Neuronal stem cell (in vitro differentiated cells): ENCODE data around the gene NPDC1.
A peak's percentile ranks its signal among the peaks of the same experiment; 100 is the strongest.

Source experiments
- DNase-seq: peaks from one replicate; pipeline ENCODE4 v3.0.0-alpha.2; 2013; ENCODE audit warnings: low spot score
- H2AFZ ChIP-seq: one replicate; pipeline ENCODE4 v1.6.1; 2013; ENCODE audit warnings: mild to moderate bottlenecking, low read length, inconsistent platforms
- H2AK5ac ChIP-seq: 2 replicates; pipeline ENCODE4 v1.6.1; 2013; ENCODE audit warnings: low read depth, mild to moderate bottlenecking, inconsistent platforms, low read length, moderate library complexity, mixed read lengths
- H2BK120ac ChIP-seq: 2 replicates; pipeline ENCODE4 v1.6.1; 2013; ENCODE audit warnings: low read depth, mild to moderate bottlenecking, inconsistent platforms, low read length, moderate library complexity, mixed read lengths
- H2BK12ac ChIP-seq: one replicate; pipeline ENCODE4 v1.6.1; 2013; ENCODE audit warnings: low read length, inconsistent platforms
- H2BK15ac ChIP-seq: 2 replicates; pipeline ENCODE4 v1.6.1; 2013; ENCODE audit warnings: mild to moderate bottlenecking, low read length, inconsistent platforms, mixed read lengths
- H2BK5ac ChIP-seq: one replicate; pipeline ENCODE4 v1.6.1; 2013; ENCODE audit warnings: inconsistent platforms, mild to moderate bottlenecking, low read length, moderate library complexity
- H3K14ac ChIP-seq: one replicate; pipeline ENCODE4 v1.6.1; 2013; ENCODE audit warnings: low read length, inconsistent platforms
- H3K18ac ChIP-seq: 2 replicates; pipeline ENCODE4 v1.6.1; 2013; ENCODE audit warnings: low read length, inconsistent platforms
- H3K23ac ChIP-seq: 2 replicates; pipeline ENCODE4 v1.6.1; 2013; ENCODE audit warnings: low read depth, mild to moderate bottlenecking, mixed read lengths, low read length, inconsistent platforms; ENCODE audit not compliant: poor library complexity
- H3K27ac ChIP-seq: replicated peaks from 3 replicates; pipeline ENCODE4 v1.5.1; 2013; ENCODE audit warnings: low read length, inconsistent platforms
- H3K27me3 ChIP-seq, 3 experiments: 2 replicates each; pipeline ENCODE4 v1.6.1; 2013; ENCODE audit warnings: low read length in 3 of 3, mild to moderate bottlenecking in 2 of 3, inconsistent platforms in 1 of 3, low read depth in 1 of 3, mixed read lengths in 1 of 3, moderate library complexity in 1 of 3; ENCODE audit not compliant: control insufficient read depth in 3 of 3, insufficient read depth in 3 of 3
- H3K36me3 ChIP-seq, 2 donors: replicated peaks in 1 of 2; 2 replicates each; pipeline ENCODE4 v1.6.1; 2013; ENCODE audit warnings: low read length in 2 of 2; ENCODE audit not compliant: control insufficient read depth in 2 of 2, insufficient read depth in 2 of 2
- H3K4ac ChIP-seq: 2 replicates; pipeline ENCODE4 v1.6.1; 2013; ENCODE audit warnings: inconsistent platforms, mild to moderate bottlenecking, low read length, moderate library complexity
- H3K4me1 ChIP-seq, 2 donors: 1 replicate in 1 of 2; 2 replicates in 1 of 2; pipeline ENCODE4 v1.6.1; 2013; ENCODE audit warnings: low read length in 2 of 2, low read depth in 1 of 2; ENCODE audit not compliant: control insufficient read depth in 2 of 2, insufficient read depth in 1 of 2
- H3K4me2 ChIP-seq: one replicate; pipeline ENCODE4 v1.6.1; 2013; ENCODE audit warnings: mild to moderate bottlenecking, low read length, inconsistent platforms; ENCODE audit not compliant: insufficient read depth, poor library complexity, severe bottlenecking
- H3K4me3 ChIP-seq, 2 donors: 2 replicates each; pipeline ENCODE4 v1.5.1; 2013; ENCODE audit warnings: low read length in 2 of 2, mild to moderate bottlenecking in 2 of 2, inconsistent platforms in 1 of 2, moderate library complexity in 1 of 2
- H3K79me1 ChIP-seq: one replicate; pipeline ENCODE4 v1.6.1; 2013; ENCODE audit warnings: low read depth, mild to moderate bottlenecking, inconsistent platforms, low read length, moderate library complexity
- H3K9ac ChIP-seq: one replicate; pipeline ENCODE4 v1.6.1; 2013; ENCODE audit warnings: mild to moderate bottlenecking, low read depth, low read length, inconsistent platforms; ENCODE audit not compliant: poor library complexity
- H3K9me3 ChIP-seq, 2 donors: replicated peaks in 1 of 2; 2 replicates each; pipeline versions ENCODE3 to v1.6.1; 2013; ENCODE audit warnings: low read length in 2 of 2, mild to moderate bottlenecking in 2 of 2, inconsistent platforms in 1 of 2, low read depth in 1 of 2, mixed read lengths in 1 of 2, moderate library complexity in 1 of 2; ENCODE audit not compliant: control insufficient read depth in 2 of 2, insufficient read depth in 1 of 2
- H4K8ac ChIP-seq: one replicate; pipeline ENCODE4 v1.6.1; 2013; ENCODE audit warnings: low read depth, mild to moderate bottlenecking, inconsistent platforms, low read length, moderate library complexity
- H4K91ac ChIP-seq: one replicate; pipeline ENCODE4 v1.6.1; 2013; ENCODE audit warnings: low read length, low read depth, mild to moderate bottlenecking, inconsistent platforms; ENCODE audit not compliant: poor library complexity
- WGBS, 2 donors: extraction: QIAGEN DNeasy Blood & Tissue Kit; methylation state at CpG; one replicate each; pipeline ENCODE4 v1.1.7; 2013; ENCODE audit warnings: missing lambda C conversion rate in 2 of 2, mixed read lengths in 1 of 2; ENCODE audit not compliant: insufficient read length in 2 of 2, insufficient replicate concordance in 1 of 2; ENCODE audit errors: extremely low coverage in 2 of 2; 5-methylcytosine and 5-hydroxymethylcytosine counted together

NPDC1 gene

GRCh38 chr9:137065336-137065967 is 19.5 kb upstream of the NPDC1 start:
- H3K36me3 ChIP-seq: peaks cover 3 to 30% of the 10 kb centered on the region in 2 donors
- H3K4me1 ChIP-seq: peaks cover 7% of the 10 kb centered on the region in 2 donors
- peaks cover 11% of the 10 kb centered on the region for H3K79me1 ChIP-seq
- H3K4me3 ChIP-seq: no peak overlapping the region
- peak overlapping the region; percentile 73 for H3K23ac ChIP-seq
- H2BK12ac ChIP-seq: no peak overlapping the region
- no peak overlapping the region for H2BK5ac ChIP-seq
- no peak overlapping the region for H2BK120ac ChIP-seq
- no CpG with 5 or more reads among the region's 23 CpGs for WGBS, 2 donors
- no peak overlapping the region for H3K27ac ChIP-seq
- no peak overlapping the region for H3K4me2 ChIP-seq
- no peak overlapping the region for H3K14ac ChIP-seq
- H4K8ac ChIP-seq: peak overlapping the region; percentile 17
- peaks cover 0 to 10% (median 3%) of the 10 kb centered on the region in 3 experiments for H3K27me3 ChIP-seq
- H2AK5ac ChIP-seq: peak overlapping the region; percentile 28
- no peak overlapping the region for H4K91ac ChIP-seq
- peaks cover 0 to 2% of the 10 kb centered on the region in 2 donors for H3K9me3 ChIP-seq
- no peak overlapping the region for H3K4ac ChIP-seq
- H3K18ac ChIP-seq: no peak overlapping the region
- no peak for DNase-seq
- no peak overlapping the region for H3K9ac ChIP-seq
- H2AFZ ChIP-seq: no peak overlapping the region
- H2BK15ac ChIP-seq: no peak overlapping the region

- Histone ChIP-seq H3K9me3 (peaks cover 0 to 2% of the 10 kb centered on the region in 2 donors), H2BK5ac (no peak overlapping the region), H3K14ac (no peak overlapping the region), H4K8ac (no peak overlapping the region), H3K23ac (no peak overlapping the region), H2BK15ac (no peak overlapping the region), H2AFZ (no peak overlapping the region), H2BK12ac (no peak overlapping the region), H3K4me1 (peaks cover 7% of the 10 kb centered on the region in 2 donors), H4K91ac (no peak overlapping the region), H3K4me2 (no peak overlapping the region), H3K27ac (no peak overlapping the region), H2AK5ac (peak overlapping the region; percentile 56), H3K4me3 (no peak overlapping the region), H3K36me3 (peaks cover 3 to 30% of the 10 kb centered on the region in 2 donors), H3K27me3 (peaks cover 0 to 10% (median 3%) of the 10 kb centered on the region in 3 experiments), H3K4ac (no peak overlapping the region), H2BK120ac (no peak overlapping the region), H3K18ac (no peak overlapping the region), H3K9ac (no peak overlapping the region), H3K79me1 (peaks cover 11% of the 10 kb centered on the region)
- WGBS, 2 donors: no CpG with 5 or more reads among the region's 12 CpGs
- no peak for DNase-seq
Measured at GRCh38 chr9:137064880-137065164, 18.8 kb upstream of the NPDC1 start.

- no peak overlapping the region for H2AFZ ChIP-seq
Measured at GRCh38 chr9:137064027-137064879, 18.3 kb upstream of the NPDC1 start.

More at GRCh38 chr9:137064027-137064879, 18.3 kb upstream of the NPDC1 start:
- peaks cover 4 to 7% of the 10 kb centered on the region in 2 donors for H3K4me1 ChIP-seq
- H2BK15ac ChIP-seq: peak overlapping the region; percentile 64
- H4K91ac ChIP-seq: no peak overlapping the region
- peak overlapping the region; percentile 2 for H3K18ac ChIP-seq
- WGBS, 2 donors: no CpG with 5 or more reads among the region's 55 CpGs
- peak overlapping the region; percentile 68 for H2AK5ac ChIP-seq
- peaks cover 0 to 5% (median 0%) of the 10 kb centered on the region in 3 experiments for H3K27me3 ChIP-seq
- no peak overlapping the region for H3K27ac ChIP-seq
- H4K8ac ChIP-seq: no peak overlapping the region
- no peak overlapping the region for H2BK5ac ChIP-seq
- no peak overlapping the region for H3K23ac ChIP-seq
- H2BK12ac ChIP-seq: no peak overlapping the region
- H2BK120ac ChIP-seq: peak overlapping the region; percentile 41
- H3K4me3 ChIP-seq: no peak overlapping the region
- H3K14ac ChIP-seq: no peak overlapping the region
- no peak overlapping the region for H3K4ac ChIP-seq
- H3K79me1 ChIP-seq: peaks cover 9% of the 10 kb centered on the region
- no peak for DNase-seq
- H3K4me2 ChIP-seq: no peak overlapping the region
- H3K9ac ChIP-seq: peak overlapping the region; percentile 24
- peaks cover 3 to 30% of the 10 kb centered on the region in 2 donors for H3K36me3 ChIP-seq
- H3K9me3 ChIP-seq: peaks cover 0 to 2% of the 10 kb centered on the region in 2 donors
